ENCODE results near the gene NPTX2.
"Not testable (repeated sequence)": the region's sequence is repeated elsewhere in the genome, so short reads cannot be mapped to it uniquely, and the experiment has no call there.

Gene NPTX2

DNA sequence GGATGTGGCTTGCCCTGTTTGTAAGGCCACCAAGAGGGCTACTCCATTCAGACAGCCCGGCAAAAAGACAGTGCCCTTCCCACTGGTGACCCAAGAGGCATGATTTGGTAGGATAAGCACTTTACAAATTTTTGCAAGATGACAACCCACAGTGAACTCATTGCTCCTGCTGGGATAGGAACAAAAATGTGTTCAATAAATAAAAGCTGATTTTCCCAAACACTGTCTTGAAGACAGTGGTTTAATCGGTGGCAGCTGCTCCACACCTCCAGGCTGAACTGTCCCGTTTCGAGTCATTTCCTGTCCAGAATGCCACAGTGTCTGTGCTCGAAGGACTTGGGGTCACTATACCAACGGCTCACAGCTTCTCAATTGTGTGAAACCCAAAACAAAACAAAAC, 45.1 kb upstream of the NPTX2 start:
- H3K36me3 ChIP-seq, result no peaks in the 10 kb centered on the region
- H3K27ac ChIP-seq, result no peak overlapping the region
- H3K4me1 ChIP-seq (ENCODE audit: control insufficient read depth in 1 of 2, insufficient read depth in 1 of 2, low read depth in 1 of 2, low read length in 1 of 2), result no peaks in the 10 kb centered on the region
- TF ChIP-seq, protein P1, sequence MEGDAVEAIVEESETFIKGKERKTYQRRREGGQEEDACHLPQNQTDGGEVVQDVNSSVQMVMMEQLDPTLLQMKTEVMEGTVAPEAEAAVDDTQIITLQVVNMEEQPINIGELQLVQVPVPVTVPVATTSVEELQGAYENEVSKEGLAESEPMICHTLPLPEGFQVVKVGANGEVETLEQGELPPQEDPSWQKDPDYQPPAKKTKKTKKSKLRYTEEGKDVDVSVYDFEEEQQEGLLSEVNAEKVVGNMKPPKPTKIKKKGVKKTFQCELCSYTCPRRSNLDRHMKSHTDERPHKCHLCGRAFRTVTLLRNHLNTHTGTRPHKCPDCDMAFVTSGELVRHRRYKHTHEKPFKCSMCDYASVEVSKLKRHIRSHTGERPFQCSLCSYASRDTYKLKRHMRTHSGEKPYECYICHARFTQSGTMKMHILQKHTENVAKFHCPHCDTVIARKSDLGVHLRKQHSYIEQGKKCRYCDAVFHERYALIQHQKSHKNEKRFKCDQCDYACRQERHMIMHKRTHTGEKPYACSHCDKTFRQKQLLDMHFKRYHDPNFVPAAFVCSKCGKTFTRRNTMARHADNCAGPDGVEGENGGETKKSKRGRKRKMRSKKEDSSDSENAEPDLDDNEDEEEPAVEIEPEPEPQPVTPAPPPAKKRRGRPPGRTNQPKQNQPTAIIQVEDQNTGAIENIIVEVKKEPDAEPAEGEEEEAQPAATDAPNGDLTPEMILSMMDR (IDR thresholded peaks at IDR 0.05), result no peak
- H3K27me3 ChIP-seq, result no peaks in the 10 kb centered on the region
- no peak overlapping the region for H3K4me3 ChIP-seq (ENCODE audit: low read depth in 1 of 2, low read length in 1 of 2)
- H3K9me3 ChIP-seq, result peaks cover 8% of the 10 kb centered on the region

DNA sequence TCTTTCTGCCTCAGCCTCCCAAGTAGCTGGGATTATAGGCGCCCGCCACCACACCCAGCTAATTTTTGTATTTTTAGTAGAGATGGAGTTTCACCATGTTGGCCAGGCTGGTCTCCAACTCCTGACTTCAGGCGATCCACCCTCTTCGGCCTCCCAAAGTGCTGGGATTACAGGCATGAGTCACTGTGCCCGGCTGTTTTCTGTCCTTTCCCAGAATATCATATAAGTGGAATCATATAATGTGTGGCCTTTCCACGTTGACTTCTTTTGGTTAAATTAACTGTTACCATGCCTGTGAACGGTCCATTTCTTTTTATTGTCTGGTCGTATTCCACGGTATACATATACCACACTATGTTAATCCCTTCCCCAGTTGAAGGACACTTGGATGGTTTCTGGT, 44.4 kb upstream of the NPTX2 start:
- H3K27me3 ChIP-seq; H3K4me3 ChIP-seq (ENCODE audit: low read depth in 1 of 2, low read length in 1 of 2); H3K36me3 ChIP-seq; H3K9me3 ChIP-seq; H3K27ac ChIP-seq; H3K4me1 ChIP-seq (ENCODE audit: control insufficient read depth in 1 of 2, insufficient read depth in 1 of 2, low read depth in 1 of 2, low read length in 1 of 2): not testable (repeated sequence)

DNA sequence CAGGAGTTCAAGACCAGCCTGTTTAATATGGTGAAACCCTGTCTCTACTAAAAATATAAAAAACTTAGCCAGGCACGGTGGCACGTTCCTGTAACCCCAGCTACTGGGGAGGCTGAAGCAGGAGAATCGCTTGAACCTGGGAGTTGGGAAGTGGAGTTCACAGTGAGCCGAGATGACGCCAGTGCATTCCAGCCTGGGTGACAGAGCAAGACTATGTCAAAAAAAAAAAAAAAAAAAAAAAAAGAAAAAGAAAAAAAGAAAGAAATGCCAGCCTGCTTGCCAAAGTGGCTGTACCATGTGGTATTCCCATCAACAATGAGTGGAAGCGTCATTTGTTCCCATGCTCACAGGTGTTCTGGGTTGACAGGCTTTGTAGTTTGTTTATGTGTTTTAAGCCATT, 43.3 kb upstream of the NPTX2 start:
- H3K27ac ChIP-seq, result no peak overlapping the region
- H3K4me3 ChIP-seq (ENCODE audit: low read depth in 1 of 2, low read length in 1 of 2), result no peak overlapping the region
- no peaks in the 10 kb centered on the region for H3K4me1 ChIP-seq (ENCODE audit: control insufficient read depth in 1 of 2, insufficient read depth in 1 of 2, low read depth in 1 of 2, low read length in 1 of 2)
- H3K9me3 ChIP-seq, result peaks cover 8% of the 10 kb centered on the region
- no peaks in the 10 kb centered on the region for H3K27me3 ChIP-seq
- TF ChIP-seq, protein P1 (IDR thresholded peaks at IDR 0.05), result no peak
- H3K36me3 ChIP-seq, result no peaks in the 10 kb centered on the region

DNA sequence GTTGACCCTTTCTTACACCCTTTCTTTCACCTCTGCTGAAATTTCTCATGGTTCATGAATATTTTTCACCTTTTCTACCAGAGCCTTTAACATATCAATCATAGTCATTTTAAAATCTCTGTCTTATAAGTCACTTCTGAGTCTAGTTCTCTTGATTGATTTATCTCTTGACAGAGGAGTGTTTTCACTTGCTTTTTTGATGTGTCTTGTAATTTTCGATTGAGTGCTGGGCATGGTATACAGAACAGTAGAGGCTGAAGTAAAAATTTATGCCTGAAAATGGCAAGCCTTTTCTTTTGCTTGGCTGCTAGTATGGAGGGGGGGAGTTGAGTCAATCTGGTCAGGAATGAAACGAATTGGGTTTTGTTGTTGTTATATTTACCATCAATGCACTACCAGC, 41.2 kb upstream of the NPTX2 start:
- no peak overlapping the region for H3K4me3 ChIP-seq (ENCODE audit: low read depth in 1 of 2, low read length in 1 of 2)
- H3K27me3 ChIP-seq, result no peaks in the 10 kb centered on the region
- H3K4me1 ChIP-seq (ENCODE audit: control insufficient read depth in 1 of 2, insufficient read depth in 1 of 2, low read depth in 1 of 2, low read length in 1 of 2), result no peaks in the 10 kb centered on the region
- TF ChIP-seq, protein P1 (IDR thresholded peaks at IDR 0.05), result no peak
- H3K36me3 ChIP-seq, result no peaks in the 10 kb centered on the region
- H3K9me3 ChIP-seq, result peaks cover 8% of the 10 kb centered on the region
- H3K27ac ChIP-seq, result no peak overlapping the region

DNA sequence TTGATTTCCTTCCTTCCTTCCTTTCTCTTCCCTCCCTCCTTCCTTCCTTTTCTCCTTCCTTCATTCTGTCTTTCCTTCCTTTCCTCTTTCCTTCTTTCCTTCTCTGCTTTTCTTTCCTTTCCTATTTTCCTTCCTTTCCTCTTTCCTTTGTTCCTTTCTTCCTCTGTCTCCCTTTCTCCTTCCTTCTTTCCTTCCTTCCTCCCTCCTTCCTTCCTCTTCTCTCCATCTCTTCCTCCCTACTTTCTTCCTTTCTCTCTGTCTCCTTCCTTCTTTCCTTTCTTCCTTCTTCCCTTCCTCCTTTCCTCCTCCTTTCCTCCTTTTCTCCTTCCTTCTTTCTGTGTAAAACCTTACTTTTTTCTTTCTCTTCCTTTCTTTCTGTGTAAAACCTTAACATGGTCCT, 32.3 kb upstream of the NPTX2 start:
- Histone ChIP-seq H3K27ac (no peak overlapping the region), H3K27me3 (no peaks in the 10 kb centered on the region), H3K4me3 (ENCODE audit: low read depth in 1 of 2, low read length in 1 of 2) (no peak overlapping the region), H3K9me3 (no peaks in the 10 kb centered on the region), H3K4me1 (ENCODE audit: control insufficient read depth in 1 of 2, insufficient read depth in 1 of 2, low read depth in 1 of 2, low read length in 1 of 2) (no peaks in the 10 kb centered on the region), H3K36me3 (no peaks in the 10 kb centered on the region)
- TF ChIP-seq, protein P1 (IDR thresholded peaks at IDR 0.05), result no peak

DNA sequence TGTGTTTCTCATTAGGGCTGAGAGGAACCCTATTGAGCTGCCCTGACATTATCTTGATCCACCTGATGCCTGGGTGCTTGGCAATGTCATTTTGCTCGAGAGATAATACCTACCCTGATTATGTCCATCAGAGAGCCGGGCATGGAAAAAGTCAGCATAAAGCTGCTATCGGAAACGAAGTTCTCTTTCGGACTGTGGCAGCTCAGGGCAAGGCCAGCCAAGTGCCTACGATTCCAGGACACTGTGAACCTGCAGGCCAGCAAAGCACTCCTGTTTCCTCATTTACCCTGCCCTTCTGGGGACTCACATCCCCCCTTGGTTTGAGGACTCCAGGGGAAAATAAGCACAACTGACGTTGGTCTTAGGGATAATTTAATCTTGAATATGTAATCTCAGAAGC, 25.2 kb upstream of the NPTX2 start:
- no peaks in the 10 kb centered on the region for H3K4me1 ChIP-seq (ENCODE audit: control insufficient read depth in 1 of 2, insufficient read depth in 1 of 2, low read depth in 1 of 2, low read length in 1 of 2)
- TF ChIP-seq, protein P1 (IDR thresholded peaks at IDR 0.05), result no peak
- no peak overlapping the region for H3K27ac ChIP-seq
- no peaks in the 10 kb centered on the region for H3K9me3 ChIP-seq
- no peak overlapping the region for H3K4me3 ChIP-seq (ENCODE audit: low read depth in 1 of 2, low read length in 1 of 2)
- H3K36me3 ChIP-seq, result no peaks in the 10 kb centered on the region
- no peaks in the 10 kb centered on the region for H3K27me3 ChIP-seq
